ENCODE data around the gene IGSF21. TPM values are rescaled to one million over a fixed set of nuclear protein-coding genes. Genes with fewer than 3 reads are reported as not detected.

The IGSF21 gene
- total and polyA plus RNA-seq, 2 donors (not counting 1 experiment from before 2014, with no cell fraction given), result not detected

DNA sequence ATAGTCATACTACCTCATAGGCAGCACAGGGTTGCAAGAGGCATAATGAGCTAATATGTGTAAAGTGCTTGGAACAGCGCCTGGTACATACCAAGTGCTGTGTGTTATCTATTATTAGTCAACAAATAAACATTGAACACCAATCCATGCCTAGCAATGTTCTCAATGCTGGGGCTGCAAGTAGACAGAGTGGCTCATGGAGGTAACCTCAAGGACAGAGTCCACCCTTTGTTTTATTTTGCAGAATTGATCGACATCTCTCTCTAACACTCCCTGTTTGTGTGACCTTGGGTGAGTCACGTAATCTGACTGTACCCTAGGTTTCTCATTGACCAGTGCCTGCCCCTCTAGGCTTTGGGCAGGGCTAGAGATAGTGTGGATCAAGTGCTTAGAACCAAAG is 209.2 kb downstream of the IGSF21 start:
- intact Hi-C loops (cut with micrococcal nuclease), result no loop called here
- H3K4me1 ChIP-seq (ENCODE audit: control insufficient read depth in 2 of 2, insufficient read depth in 2 of 2, low read length in 2 of 2), result no peaks in the 10 kb centered on the region
- H3K27ac ChIP-seq (ENCODE audit: low read length in 2 of 2), result no peak overlapping the region
- Mint-ChIP-seq H3K4me1 (no peaks in the 10 kb centered on the region), H3K4me3 (no peak overlapping the region), H3K9me3 (ENCODE audit: insufficient read depth) (no peaks in the 10 kb centered on the region), H3K27me3 (peaks cover 7% of the 10 kb centered on the region), H3K27ac (no peak overlapping the region)
- ChIA-PET CTCF (no interaction called here), POLR2A (no interaction called here)
- H3K9me3 ChIP-seq (ENCODE audit: control extremely low read depth in 1 of 3, control insufficient read depth in 2 of 3, insufficient read depth in 1 of 3, low read length in 2 of 3), result peaks cover 0 to 10% (median 0%) of the 10 kb centered on the region in 3 donors
- no peak for TF ChIP-seq EZH2 (IDR thresholded peaks at IDR 0.05; ENCODE audit: borderline replicate concordance, insufficient read depth, low read depth, low read length, poor library complexity, severe bottlenecking)
- DNase-seq (no peak), ATAC-seq (ENCODE audit: low read depth) (no peak)
- no peaks in the 10 kb centered on the region for H3K27me3 ChIP-seq (replicated peaks in 1 of 4; ENCODE audit: control extremely low read depth in 1 of 4, control insufficient read depth in 3 of 4, insufficient read depth in 4 of 4, low read length in 3 of 4)
- no peak overlapping the region for H3K4me2 ChIP-seq (replicated peaks; ENCODE audit: low read depth, low read length, poor library complexity, severe bottlenecking)
- H3K79me2 ChIP-seq (ENCODE audit: control insufficient read depth, insufficient read depth, low read length), result no peaks in the 10 kb centered on the region
- H3K4me3 ChIP-seq (ENCODE audit: control extremely low read depth in 1 of 5, extremely low read depth in 1 of 5, insufficient read depth in 1 of 5, low read depth in 2 of 5, low read length in 4 of 5), result no peak overlapping the region
- H3K9ac ChIP-seq (ENCODE audit: low read length), result no peak overlapping the region
- no peak overlapping the region for H2AFZ ChIP-seq (ENCODE audit: insufficient read depth, low read depth, low read length, poor library complexity, severe bottlenecking)
- WGBS (ENCODE audit: insufficient coverage), result 83% methylated on average over 1 of the region's 3 CpGs
- no peaks in the 10 kb centered on the region for H4K20me1 ChIP-seq (ENCODE audit: control insufficient read depth, insufficient read depth, low read length, poor library complexity, severe bottlenecking)
- H3K36me3 ChIP-seq (replicated peaks in 1 of 2; ENCODE audit: control extremely low read depth in 1 of 2, control insufficient read depth in 1 of 2, extremely low read depth in 1 of 2, insufficient read depth in 2 of 2, low read length in 1 of 2), result no peaks in the 10 kb centered on the region

DNA sequence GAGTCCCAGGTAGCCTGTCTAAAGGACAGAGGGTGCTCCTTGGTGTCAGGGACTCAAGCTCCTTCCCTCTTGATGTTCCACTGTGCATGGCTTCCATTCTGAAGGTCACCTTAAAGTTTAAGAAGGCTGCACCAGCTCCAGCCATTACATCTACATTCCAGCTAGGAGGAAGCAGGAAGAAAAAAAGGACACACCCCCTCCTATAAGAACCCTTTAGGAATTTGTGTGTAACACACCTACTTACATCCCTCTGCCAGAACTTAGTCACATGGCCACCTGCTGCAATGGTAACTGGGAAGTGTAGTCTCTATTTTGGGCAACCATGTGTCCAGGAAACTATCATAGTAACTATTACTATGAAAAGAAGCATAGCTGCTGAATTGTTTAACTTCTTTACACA is 211.5 kb downstream of the IGSF21 start:
- H3K9me3 ChIP-seq (ENCODE audit: control extremely low read depth in 1 of 3, control insufficient read depth in 2 of 3, insufficient read depth in 1 of 3, low read length in 2 of 3), result peaks cover 0 to 13% (median 0%) of the 10 kb centered on the region in 3 donors
- H3K4me1 Mint-ChIP-seq, result no peaks in the 10 kb centered on the region
- H2AFZ ChIP-seq (ENCODE audit: insufficient read depth, low read depth, low read length, poor library complexity, severe bottlenecking), result no peak overlapping the region
- no peak overlapping the region for H3K9ac ChIP-seq (ENCODE audit: low read length)
- H3K27ac Mint-ChIP-seq, result no peak overlapping the region
- no peak for TF ChIP-seq EZH2 (IDR thresholded peaks at IDR 0.05; ENCODE audit: borderline replicate concordance, insufficient read depth, low read depth, low read length, poor library complexity, severe bottlenecking)
- TF ChIP-seq, protein P1, sequence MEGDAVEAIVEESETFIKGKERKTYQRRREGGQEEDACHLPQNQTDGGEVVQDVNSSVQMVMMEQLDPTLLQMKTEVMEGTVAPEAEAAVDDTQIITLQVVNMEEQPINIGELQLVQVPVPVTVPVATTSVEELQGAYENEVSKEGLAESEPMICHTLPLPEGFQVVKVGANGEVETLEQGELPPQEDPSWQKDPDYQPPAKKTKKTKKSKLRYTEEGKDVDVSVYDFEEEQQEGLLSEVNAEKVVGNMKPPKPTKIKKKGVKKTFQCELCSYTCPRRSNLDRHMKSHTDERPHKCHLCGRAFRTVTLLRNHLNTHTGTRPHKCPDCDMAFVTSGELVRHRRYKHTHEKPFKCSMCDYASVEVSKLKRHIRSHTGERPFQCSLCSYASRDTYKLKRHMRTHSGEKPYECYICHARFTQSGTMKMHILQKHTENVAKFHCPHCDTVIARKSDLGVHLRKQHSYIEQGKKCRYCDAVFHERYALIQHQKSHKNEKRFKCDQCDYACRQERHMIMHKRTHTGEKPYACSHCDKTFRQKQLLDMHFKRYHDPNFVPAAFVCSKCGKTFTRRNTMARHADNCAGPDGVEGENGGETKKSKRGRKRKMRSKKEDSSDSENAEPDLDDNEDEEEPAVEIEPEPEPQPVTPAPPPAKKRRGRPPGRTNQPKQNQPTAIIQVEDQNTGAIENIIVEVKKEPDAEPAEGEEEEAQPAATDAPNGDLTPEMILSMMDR (IDR thresholded peaks at IDR 0.05), result no peak
- no peaks in the 10 kb centered on the region for H3K79me2 ChIP-seq (ENCODE audit: control insufficient read depth, insufficient read depth, low read length)
- ATAC-seq (ENCODE audit: low read depth) (no peak), DNase-seq (no peak)
- intact Hi-C loops (cut with micrococcal nuclease), result no loop called here
- peaks cover 17% of the 10 kb centered on the region for H3K27me3 Mint-ChIP-seq
- no peak overlapping the region for H3K4me3 ChIP-seq (ENCODE audit: control extremely low read depth in 1 of 5, extremely low read depth in 1 of 5, insufficient read depth in 1 of 5, low read depth in 2 of 5, low read length in 4 of 5)
- no peak overlapping the region for H3K4me3 Mint-ChIP-seq
- no peaks in the 10 kb centered on the region for H3K27me3 ChIP-seq (replicated peaks in 1 of 4; ENCODE audit: control extremely low read depth in 1 of 4, control insufficient read depth in 3 of 4, insufficient read depth in 4 of 4, low read length in 3 of 4)
- no peaks in the 10 kb centered on the region for H3K36me3 ChIP-seq (replicated peaks in 1 of 2; ENCODE audit: control extremely low read depth in 1 of 2, control insufficient read depth in 1 of 2, extremely low read depth in 1 of 2, insufficient read depth in 2 of 2, low read length in 1 of 2)
- ChIA-PET POLR2A (no interaction called here), CTCF (no interaction called here)
- H3K4me2 ChIP-seq (replicated peaks; ENCODE audit: low read depth, low read length, poor library complexity, severe bottlenecking), result no peak overlapping the region
- no peaks in the 10 kb centered on the region for H3K4me1 ChIP-seq (ENCODE audit: control insufficient read depth in 2 of 2, insufficient read depth in 2 of 2, low read length in 2 of 2)
- H3K27ac ChIP-seq (ENCODE audit: low read length in 2 of 2), result no peak overlapping the region
- H3K9me3 Mint-ChIP-seq (ENCODE audit: insufficient read depth), result no peaks in the 10 kb centered on the region
- H4K20me1 ChIP-seq (ENCODE audit: control insufficient read depth, insufficient read depth, low read length, poor library complexity, severe bottlenecking), result no peaks in the 10 kb centered on the region
